Panc1 (cell line): ENCODE data around the gene BCL2L2. TPM values are rescaled to one million over a fixed set of nuclear protein-coding genes. Genes with fewer than 3 reads are reported as not detected.

Experiments used
- ATAC-seq: fragments of 200-7000 bp; cut with Tn5 transposase; 2 replicates; pipeline ENCODE4 v1.9.1; 2020; ENCODE audit warnings: mild to moderate bottlenecking, moderate library complexity
- Bru-seq: library from RNA; stranded (reverse); fragments of 400-500 nt; gene quantifications from one replicate; lab custom pipeline; 2021; lab: Mats Ljungman, UMichigan
- BruChase-seq, 2 experiments: library from RNA; stranded (reverse); fragments of 400-500 nt; gene quantifications; one replicate each; lab custom pipeline; 2021; lab: Mats Ljungman, UMichigan
- BruUV-seq: library from RNA; stranded (reverse); fragments of 400-500 nt; replicated peaks from 2 replicates; lab custom pipeline; 2021; lab: Mats Ljungman, UMichigan
- CTCF ChIA-PET: fragments of 300-600 bp; sonication (Branson Sonifier 250); formaldehyde crosslinking; loops from one replicate; lab custom pipeline; 2022; ENCODE audit warnings: antibody characterized with exemption; lab: Charles Lee
- POLR2A ChIA-PET: fragments of 300-600 bp; sonication (Branson Sonifier 250); formaldehyde crosslinking; loops from one replicate; lab custom pipeline; 2022; ENCODE audit warnings: antibody characterized with exemption; lab: Charles Lee
- DNase-seq: peaks from one replicate; pipeline ENCODE4 v3.0.0-alpha.2; 2010; ENCODE audit warnings: low read depth, low spot score
- H3K27ac ChIP-seq: 2 replicates; pipeline ENCODE4 v1.5.1; 2011; ENCODE audit warnings: mild to moderate bottlenecking, low read length, inconsistent platforms
- H3K27me3 ChIP-seq: fragments of 200-500 bp; sonication (Bioruptor generic); 2 replicates; pipeline ENCODE4 v1.6.0; 2014; ENCODE audit warnings: low read length, inconsistent platforms; ENCODE audit not compliant: control insufficient read depth, insufficient read depth
- H3K36me3 ChIP-seq: fragments of 200-500 bp; sonication (Bioruptor generic); 2 replicates; pipeline ENCODE4 v1.5.1; 2014; ENCODE audit warnings: inconsistent platforms, mild to moderate bottlenecking, low read length, moderate library complexity; ENCODE audit not compliant: control insufficient read depth, insufficient read depth
- H3K4me1 ChIP-seq: 2 replicates; pipeline ENCODE4 v1.5.1; 2011; ENCODE audit warnings: inconsistent platforms, mild to moderate bottlenecking, low read length, moderate library complexity; ENCODE audit not compliant: control insufficient read depth, insufficient read depth
- H3K4me3 ChIP-seq, 2 experiments: 2 replicates each; pipeline ENCODE4 v1.5.1; 2011 to 2012; ENCODE audit warnings: low read depth in 2 of 2, low read length in 2 of 2, mild to moderate bottlenecking in 2 of 2, inconsistent platforms in 1 of 2, moderate library complexity in 1 of 2
- H3K9me3 ChIP-seq: fragments of 200-500 bp; sonication (Bioruptor generic); 2 replicates; pipeline ENCODE4 v1.5.1; 2014; ENCODE audit warnings: low read depth, mild to moderate bottlenecking, inconsistent platforms, low read length, moderate library complexity; ENCODE audit not compliant: control insufficient read depth, insufficient read depth
- CTCF ChIP-seq: fragments of 450-650 bp; IDR thresholded peaks from 2 replicates; pipeline ENCODE4 v1.5.1; 2017; ENCODE audit warnings: mild to moderate bottlenecking
- POLR2AphosphoS5 ChIP-seq: IDR thresholded peaks from 2 replicates; pipeline ENCODE4 v1.6.1; 2012; ENCODE audit warnings: mild to moderate bottlenecking, low read depth, low read length, moderate library complexity
- REST ChIP-seq, 2 experiments: IDR thresholded peaks; 2 replicates each; pipeline ENCODE4 v1.6.1; 2011 to 2012; ENCODE audit warnings: low read depth in 2 of 2, control low read depth in 1 of 2, low read length in 1 of 2, mild to moderate bottlenecking in 1 of 2, moderate library complexity in 1 of 2; ENCODE audit not compliant: insufficient read depth in 1 of 2
- SIN3A ChIP-seq: IDR thresholded peaks from 2 replicates; pipeline ENCODE4 v1.6.1; 2012; ENCODE audit warnings: low read depth, mild to moderate bottlenecking, low read length, moderate library complexity, borderline replicate concordance; ENCODE audit not compliant: insufficient read depth
- TCF7L2 ChIP-seq: IDR thresholded peaks from 2 replicates; pipeline ENCODE4 v1.6.1; 2011; ENCODE audit warnings: mild to moderate bottlenecking, low read depth, low read length, inconsistent platforms
- in situ Hi-C: cut with HindIII; loops from 2 replicates; pipeline ENCODE4 v1.10.0; 2016; ENCODE audit warnings: low sequenced_read_pairs, low pct_unique_long_range_greater_than_20kb
- intact Hi-C: fragments of 100-400 bp; cut with micrococcal nuclease; formaldehyde crosslinking; loops from one replicate; pipeline ENCODE4 v1.10.0; 2022; ENCODE audit not compliant: unreplicated experiment
- long read RNA-seq: library from polyadenylated mRNA; unstranded; transcript quantifications from one replicate; pipeline ENCODE4 v2.0.0, GENCODE V29; 2021; ENCODE audit not compliant: unreplicated experiment
- polyA plus RNA-seq: library from polyadenylated mRNA; unstranded; fragments of >200 nt; gene quantifications from one replicate; pipeline ENCODE4 v1.2.1, GENCODE V29; 2012; ENCODE audit warnings: missing spikeins; ENCODE audit not compliant: insufficient read length
- total RNA-seq: library from RNA; stranded (reverse); gene quantifications from one replicate; pipeline ENCODE4 v1.2.1, GENCODE V29; 2021; ENCODE audit not compliant: unreplicated experiment

The BCL2L2 gene
- total RNA-seq = 18.9 TPM
- polyA plus RNA-seq = 27.7 TPM
- percentile 93 among the genes with signal in this experiment for Bru-seq, nascent RNA
- BruChase-seq, experiment 1, labeled RNA remaining after a 2-hour chase = percentile 99 among the genes with signal in this experiment
- BruChase-seq, experiment 2, labeled RNA remaining after a 6-hour chase = percentile 99 among the genes with signal in this experiment
- long read RNA-seq, partial matches to known transcripts = 1 of 3 reads
- long read RNA-seq, other reads (novel, unspliced or antisense) = 0 of 3 reads

GRCh38 chr14:23306412-23307145 lies at the start of gene BCL2L2:
Gene BCL2L2 (plus strand): TSS chr14:23306833. CDS start chr14:23307768, 935 bp downstream.
- in situ Hi-C loops (no loop called here), intact Hi-C loops (no loop called here)
- ChIA-PET CTCF (interaction anchor here (0.6 to 1.2 kb wide), 3 partner anchors 54 to 1103 kb away, joined by 3 to 4 read pairs (median 3); no protein-coding TSS in a partner anchor), POLR2A (interaction anchor here (0.6 to 1.2 kb wide), 3 partner anchors 10 to 76 kb away, joined by 3 to 6 read pairs (median 5); no protein-coding TSS in a partner anchor)
- BruUV-seq = no TSS peak
- peaks cover 19% of the 10 kb centered on the region for H3K4me1 ChIP-seq
- no peak for DNase-seq
- peaks cover 5% of the 10 kb centered on the region; the same call in 1 of the 2 replicates for H3K36me3 ChIP-seq
- H3K4me3 ChIP-seq = peak within 1 kb of the TSS; percentile 90 to 95
- TF ChIP-seq SIN3A (0 out of 2 replicates have a peak, but pooled peaks have one; percentile 53), CTCF (no peak), TCF7L2 (no peak), POLR2AphosphoS5 (peak; percentile 67), REST (IDR thresholded peaks at IDR 0.05; ENCODE audit: insufficient read depth in 1 of 2, low read depth in 2 of 2, low read length in 1 of 2) (no peak)
- ATAC-seq = peak; percentile 77
- no peaks in the 10 kb centered on the region for H3K27me3 ChIP-seq
- no peaks in the 10 kb centered on the region for H3K9me3 ChIP-seq
- H3K27ac ChIP-seq = peak within 1 kb of the TSS; percentile 97

- no peak for DNase-seq
- Histone ChIP-seq H3K9me3 (no peaks in the 10 kb centered on the region), H3K36me3 (no peaks in the 10 kb centered on the region), H3K27me3 (peaks cover 7% of the 10 kb centered on the region; the same call in 1 of the 2 replicates), H3K4me1 (no peaks in the 10 kb centered on the region), H3K4me3 (no peak overlapping the region), H3K27ac (no peak overlapping the region)
- in situ Hi-C loops (no loop called here), intact Hi-C loops (no loop called here)
- ChIA-PET CTCF (interaction anchor here (0.6 kb wide), 2 partner anchors 24 to 85 kb away, joined by 3 to 4 read pairs; no protein-coding TSS in a partner anchor), POLR2A (interaction anchor here (0.7 kb wide), 1 partner anchor 130 kb away, joined by 3 read pairs; no protein-coding TSS in a partner anchor)
- no peak for ATAC-seq
- BruUV-seq = no TSS peak
- TF ChIP-seq TCF7L2 (no peak), POLR2AphosphoS5 (no peak), REST (IDR thresholded peaks at IDR 0.05; ENCODE audit: insufficient read depth in 1 of 2, low read depth in 2 of 2, low read length in 1 of 2) (no peak), SIN3A (no peak), CTCF (no peak)
These were observed 48.4 kb upstream of the BCL2L2 start for GRCh38 chr14:23258256-23258655.
